ENCODE measurements around the gene GGT6. TPM values are rescaled to one million over a fixed set of nuclear protein-coding genes. Genes with fewer than 3 reads are reported as not detected.

GGT6 gene
- total RNA-seq, 1 donor from 2014 or later = 9.6 TPM

DNA sequence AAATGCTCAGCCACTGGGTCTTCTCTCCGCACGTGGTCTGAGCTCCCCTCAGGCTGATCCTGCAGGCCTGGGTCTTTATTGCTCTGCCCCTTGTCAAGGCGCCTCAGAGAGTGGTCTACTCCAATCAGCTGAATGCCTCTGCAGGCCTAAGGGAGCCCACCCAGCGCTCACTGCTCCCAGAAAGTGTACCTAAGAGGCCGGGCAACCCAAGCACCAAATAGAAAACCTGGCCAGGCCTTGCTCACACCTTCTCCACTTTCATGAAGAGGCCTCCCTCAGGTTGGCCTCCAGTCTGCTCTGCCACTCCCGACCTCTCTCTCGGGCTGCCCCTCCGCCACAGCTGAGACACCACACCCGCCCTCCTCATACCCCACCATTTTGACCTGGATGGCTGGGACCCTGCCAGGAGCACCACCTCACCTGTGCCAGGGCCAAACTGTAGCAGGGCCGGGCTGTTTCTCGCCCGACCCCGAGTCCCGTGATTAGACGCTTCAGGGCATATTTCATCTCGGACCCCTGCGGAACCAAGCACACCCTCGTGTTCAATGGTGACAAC lies 5.9 kb downstream of the GGT6 start:
- no peaks in the 10 kb centered on the region for H3K27me3 ChIP-seq
- peak overlapping the region; percentile 73 for H3K27ac ChIP-seq
- no peaks in the 10 kb centered on the region for H3K9me3 ChIP-seq
- peaks cover 27% of the 10 kb centered on the region for H3K4me1 ChIP-seq
- H3K36me3 ChIP-seq = peaks cover 0 to 33% of the 10 kb centered on the region in 2 donors
- no peak for DNase-seq (ENCODE audit: extremely low spot score in 2 of 2)
- intact Hi-C loops (cut with DNase I) = no loop called here
- TF ChIP-seq POLR2AphosphoS5 (IDR thresholded peaks at IDR 0.05; ENCODE audit: insufficient read depth in 1 of 2, low read depth in 1 of 2) = no peak
- H3K4me3 ChIP-seq = peak overlapping the region; percentile 98 to 99

- Histone ChIP-seq H3K9me3 (no peaks in the 10 kb centered on the region), H3K27ac (no peak overlapping the region), H3K4me3 (peak overlapping the region in 1 of 2 donors; percentile 99), H3K36me3 (peaks cover 0 to 41% of the 10 kb centered on the region in 2 donors), H3K4me1 (peaks cover 27% of the 10 kb centered on the region), H3K27me3 (no peaks in the 10 kb centered on the region)
- DNase-seq (ENCODE audit: extremely low spot score in 2 of 2) = no peak
- no peak for TF ChIP-seq POLR2A (IDR thresholded peaks at IDR 0.05)
- no peak for TF ChIP-seq POLR2AphosphoS5 (IDR thresholded peaks at IDR 0.05; ENCODE audit: insufficient read depth in 1 of 2, low read depth in 1 of 2)
- TF ChIP-seq, protein P1, sequence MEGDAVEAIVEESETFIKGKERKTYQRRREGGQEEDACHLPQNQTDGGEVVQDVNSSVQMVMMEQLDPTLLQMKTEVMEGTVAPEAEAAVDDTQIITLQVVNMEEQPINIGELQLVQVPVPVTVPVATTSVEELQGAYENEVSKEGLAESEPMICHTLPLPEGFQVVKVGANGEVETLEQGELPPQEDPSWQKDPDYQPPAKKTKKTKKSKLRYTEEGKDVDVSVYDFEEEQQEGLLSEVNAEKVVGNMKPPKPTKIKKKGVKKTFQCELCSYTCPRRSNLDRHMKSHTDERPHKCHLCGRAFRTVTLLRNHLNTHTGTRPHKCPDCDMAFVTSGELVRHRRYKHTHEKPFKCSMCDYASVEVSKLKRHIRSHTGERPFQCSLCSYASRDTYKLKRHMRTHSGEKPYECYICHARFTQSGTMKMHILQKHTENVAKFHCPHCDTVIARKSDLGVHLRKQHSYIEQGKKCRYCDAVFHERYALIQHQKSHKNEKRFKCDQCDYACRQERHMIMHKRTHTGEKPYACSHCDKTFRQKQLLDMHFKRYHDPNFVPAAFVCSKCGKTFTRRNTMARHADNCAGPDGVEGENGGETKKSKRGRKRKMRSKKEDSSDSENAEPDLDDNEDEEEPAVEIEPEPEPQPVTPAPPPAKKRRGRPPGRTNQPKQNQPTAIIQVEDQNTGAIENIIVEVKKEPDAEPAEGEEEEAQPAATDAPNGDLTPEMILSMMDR (IDR thresholded peaks at IDR 0.05) = no peak
- intact Hi-C loops (cut with DNase I) = no loop called here
These were observed 6.7 kb downstream of the GGT6 start for GRCh38 chr17:4553669-4554068.

DNA sequence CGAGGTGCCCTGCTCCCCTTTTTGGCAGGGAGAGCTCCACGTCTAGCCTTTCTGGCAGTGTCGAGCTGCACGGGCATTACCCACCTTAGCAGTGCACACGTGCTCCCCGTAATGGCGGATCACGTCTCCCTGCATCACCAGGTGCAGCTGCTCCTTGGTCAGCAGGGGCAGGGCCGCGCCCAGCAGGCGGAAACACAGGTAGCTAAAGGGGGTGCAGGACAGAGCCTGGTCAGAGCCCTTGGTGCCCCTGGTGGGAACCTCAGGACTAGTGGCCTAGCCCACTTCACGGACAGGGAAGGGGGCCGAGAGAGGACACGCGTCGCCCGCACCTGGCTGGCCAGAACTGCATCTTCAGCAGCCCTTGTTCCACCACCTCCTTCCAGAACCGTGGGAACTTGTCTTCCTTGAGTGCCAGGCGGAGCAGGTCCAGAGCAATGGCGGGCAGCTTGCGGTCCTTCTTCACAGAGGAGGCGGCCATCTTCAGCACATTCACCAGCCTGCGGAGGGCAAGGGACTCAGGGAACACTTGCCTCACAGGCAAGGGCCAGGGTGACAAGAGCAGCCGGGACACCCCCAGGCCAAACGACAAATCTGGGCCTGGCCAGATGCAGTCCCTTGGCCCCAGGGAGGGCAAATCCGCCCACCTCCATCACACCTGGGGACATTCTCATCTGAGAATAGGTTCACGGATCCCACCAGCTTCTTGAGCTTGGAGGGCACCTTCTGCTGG lies 8.4 kb downstream of the GGT6 start:
- Histone ChIP-seq H3K4me1 (peaks cover 27% of the 10 kb centered on the region), H3K4me3 (no peak overlapping the region), H3K27ac (no peak overlapping the region), H3K9me3 (no peaks in the 10 kb centered on the region), H3K36me3 (peaks cover 0 to 58% of the 10 kb centered on the region in 2 donors), H3K27me3 (no peaks in the 10 kb centered on the region)
- TF ChIP-seq, protein P1 (IDR thresholded peaks at IDR 0.05) = no peak
- no peak for TF ChIP-seq POLR2A (IDR thresholded peaks at IDR 0.05)
- no peak for TF ChIP-seq POLR2AphosphoS5 (IDR thresholded peaks at IDR 0.05; ENCODE audit: insufficient read depth in 1 of 2, low read depth in 1 of 2)
- no peak for DNase-seq (ENCODE audit: extremely low spot score in 2 of 2)
- intact Hi-C loops (cut with DNase I) = no loop called here

DNA sequence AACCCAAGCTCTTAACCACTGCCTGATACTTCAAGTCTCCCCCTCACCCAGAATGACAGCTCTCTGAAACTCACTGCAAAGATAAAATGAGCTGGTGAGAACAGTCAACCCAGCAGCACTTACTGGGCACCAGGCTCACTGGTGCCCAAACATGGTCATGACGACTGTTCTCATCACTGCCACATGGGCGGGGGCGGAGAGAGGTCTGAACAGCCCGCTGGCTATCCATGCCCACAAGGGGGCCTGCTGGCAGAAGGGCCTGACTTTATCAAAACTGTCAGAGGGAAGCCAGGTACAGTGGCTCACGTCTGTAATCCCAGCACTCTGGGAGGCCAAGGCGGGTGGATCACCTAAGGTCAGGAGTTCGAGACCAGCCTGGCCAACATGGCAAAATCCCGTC lies 9.2 kb downstream of the GGT6 start:
- Histone ChIP-seq H3K27me3 (no peaks in the 10 kb centered on the region), H3K36me3 (peaks cover 0 to 58% of the 10 kb centered on the region in 2 donors), H3K9me3 (no peaks in the 10 kb centered on the region), H3K4me1 (peaks cover 23% of the 10 kb centered on the region), H3K27ac (no peak overlapping the region), H3K4me3 (no peak overlapping the region)
- DNase-seq (ENCODE audit: extremely low spot score in 2 of 2) = no peak
- TF ChIP-seq, protein P1 (IDR thresholded peaks at IDR 0.05) = no peak
- TF ChIP-seq POLR2A (IDR thresholded peaks at IDR 0.05) (no peak), POLR2AphosphoS5 (IDR thresholded peaks at IDR 0.05; ENCODE audit: insufficient read depth in 1 of 2, low read depth in 1 of 2) (no peak)
- intact Hi-C loops (cut with DNase I) = no loop called here

- Histone ChIP-seq H3K27ac (no peak overlapping the region), H3K4me3 (no peak overlapping the region), H3K27me3 (no peaks in the 10 kb centered on the region), H3K36me3 (peaks cover 0 to 58% of the 10 kb centered on the region in 2 donors), H3K9me3 (no peaks in the 10 kb centered on the region), H3K4me1 (peaks cover 17% of the 10 kb centered on the region)
- intact Hi-C loops (cut with DNase I) = no loop called here
- DNase-seq (ENCODE audit: extremely low spot score in 2 of 2) = no peak
- TF ChIP-seq POLR2AphosphoS5 (IDR thresholded peaks at IDR 0.05; ENCODE audit: insufficient read depth in 1 of 2, low read depth in 1 of 2) = no peak
- TF ChIP-seq POLR2A (IDR thresholded peaks at IDR 0.05) = no peak
- TF ChIP-seq, protein P1 (IDR thresholded peaks at IDR 0.05) = no peak
These were observed 9.8 kb downstream of the GGT6 start for GRCh38 chr17:4550534-4551039.
